Rectal smooth muscle tissue (tissue), 1 donor: ENCODE results near the gene ASTL.

ENCODE experiments used
- H3K27ac ChIP-seq: one replicate; pipeline ENCODE4 v1.7.0; 2013; ENCODE audit warnings: low read depth, low read length, inconsistent platforms
- H3K27me3 ChIP-seq: one replicate; pipeline ENCODE4 v1.7.0; 2013; ENCODE audit warnings: low read length; ENCODE audit not compliant: control insufficient read depth, insufficient read depth
- H3K36me3 ChIP-seq: one replicate; pipeline ENCODE4 v1.7.0; 2013; ENCODE audit warnings: low read length; ENCODE audit not compliant: control insufficient read depth, insufficient read depth
- H3K4me1 ChIP-seq: one replicate; pipeline ENCODE4 v1.7.0; 2013; ENCODE audit warnings: low read length; ENCODE audit not compliant: control insufficient read depth, insufficient read depth
- H3K4me3 ChIP-seq: one replicate; pipeline ENCODE4 v1.7.0; 2013; ENCODE audit warnings: low read length
- H3K9ac ChIP-seq: one replicate; pipeline ENCODE4 v1.7.0; 2013; ENCODE audit warnings: low read length

The ASTL gene

DNA sequence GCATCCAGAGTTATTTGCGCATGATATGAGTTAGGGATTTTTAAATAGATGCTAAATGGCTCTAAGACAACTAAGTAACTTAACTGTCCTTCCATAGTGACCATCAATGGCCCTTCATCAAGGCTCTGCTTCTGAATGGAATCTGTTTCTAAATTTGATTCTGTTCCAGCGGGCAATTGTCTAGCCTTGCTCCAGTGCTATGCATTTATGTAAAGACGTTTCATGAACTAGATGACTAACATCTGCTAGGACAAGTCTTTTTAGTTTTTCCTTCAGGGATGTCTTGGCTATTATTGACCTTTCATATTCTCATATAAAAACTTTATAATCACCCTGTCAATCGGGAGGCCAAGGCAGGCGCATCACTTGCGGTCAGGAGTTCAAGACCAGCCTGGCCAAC, 9.8 kb downstream of the ASTL start:
- Histone ChIP-seq H3K36me3 (no peaks in the 10 kb centered on the region), H3K9ac (no peak overlapping the region), H3K27me3 (no peaks in the 10 kb centered on the region)

DNA sequence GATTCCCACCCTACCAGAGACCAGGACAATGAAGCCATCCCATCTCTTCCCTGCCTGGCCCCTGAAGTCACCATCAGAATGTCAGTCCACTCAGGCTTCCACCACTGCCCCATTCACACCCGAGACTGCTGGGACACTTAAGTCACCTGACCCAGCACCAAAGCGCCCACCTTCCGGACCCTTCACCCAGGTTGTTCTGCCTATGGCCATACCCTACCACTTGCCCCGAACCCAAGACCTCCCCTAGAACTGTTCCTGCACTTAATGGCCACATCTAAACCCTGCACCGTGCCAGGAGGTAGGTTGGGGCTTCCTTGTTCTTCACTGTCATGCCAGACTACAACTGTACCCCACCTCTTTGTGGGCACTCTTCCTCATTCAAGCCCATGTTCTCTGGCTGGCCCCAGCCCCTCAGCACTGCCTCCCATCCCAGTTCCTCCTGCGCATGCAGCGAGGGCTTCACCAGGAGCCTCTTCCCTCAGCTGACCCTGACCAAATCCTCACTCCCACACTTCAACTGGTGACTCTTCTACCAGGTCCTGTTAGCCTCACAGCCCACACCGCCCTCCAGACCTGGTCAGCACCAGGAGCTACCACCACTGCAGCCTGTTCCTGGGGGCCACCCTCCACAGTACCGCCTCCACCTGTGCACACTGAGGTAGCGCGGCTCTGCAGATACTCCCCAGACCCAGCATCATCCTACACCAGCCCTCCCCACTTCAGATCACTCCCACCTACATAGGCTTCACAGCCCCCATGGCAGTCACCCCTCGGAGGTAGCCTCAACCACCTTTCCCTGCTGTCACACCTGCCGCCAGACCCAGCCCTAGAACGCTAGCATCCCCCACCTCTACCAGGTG, 13.7 kb downstream of the ASTL start:
- H3K36me3 ChIP-seq, result no peaks in the 10 kb centered on the region
- H3K27ac ChIP-seq, result no peak overlapping the region
- H3K27me3 ChIP-seq, result peaks cover 2% of the 10 kb centered on the region
- no peaks in the 10 kb centered on the region for H3K4me1 ChIP-seq
- no peak overlapping the region for H3K9ac ChIP-seq
- no peak overlapping the region for H3K4me3 ChIP-seq

More for the DNA sequence above, 9.8 kb downstream of the ASTL start:
- Histone ChIP-seq H3K4me1 (no peaks in the 10 kb centered on the region), H3K27ac (no peak overlapping the region), H3K4me3 (no peak overlapping the region)

DNA sequence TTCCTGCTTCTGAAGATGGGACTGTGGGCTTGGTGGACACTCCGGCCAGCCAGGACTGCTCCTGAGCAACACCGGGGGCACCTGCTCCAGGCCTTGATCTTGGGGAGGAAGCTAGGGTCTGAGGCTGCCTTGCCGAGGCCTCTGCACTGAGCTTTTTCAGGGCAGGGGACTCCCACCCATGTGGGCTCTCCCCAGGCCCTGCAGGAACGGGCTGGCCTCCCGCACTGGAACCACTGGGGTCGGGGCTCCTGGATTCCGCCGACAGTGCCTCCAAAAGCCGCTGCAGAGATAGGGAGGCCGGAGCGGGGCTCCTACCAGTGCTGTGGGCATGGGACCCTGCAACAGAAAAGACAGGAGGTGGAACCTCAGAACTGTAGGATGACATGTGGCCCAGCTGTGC, 14.4 kb downstream of the ASTL start:
- Histone ChIP-seq H3K27me3 (peaks cover 2% of the 10 kb centered on the region), H3K4me1 (no peaks in the 10 kb centered on the region), H3K9ac (no peak overlapping the region), H3K4me3 (no peak overlapping the region), H3K27ac (no peak overlapping the region), H3K36me3 (no peaks in the 10 kb centered on the region)

DNA sequence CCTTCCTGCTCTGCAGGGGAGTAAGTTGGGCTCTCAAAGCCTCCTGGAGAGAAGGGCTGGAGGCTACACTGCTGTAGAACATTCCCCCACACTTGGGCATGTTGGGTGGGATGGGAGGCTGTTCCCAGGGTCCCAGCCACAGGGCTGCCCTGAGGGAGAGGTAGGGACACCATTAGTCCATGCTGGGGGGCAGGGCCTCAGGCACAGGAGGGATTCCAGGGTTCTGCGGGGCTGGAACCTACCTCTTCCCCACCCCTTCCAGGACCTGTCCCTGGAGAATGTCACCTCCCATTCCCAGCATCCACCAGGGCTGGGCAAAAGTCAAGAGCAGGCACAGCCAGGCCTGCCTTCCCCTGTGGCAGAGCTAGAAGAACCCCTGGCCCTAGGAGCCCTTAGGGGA, 15.0 kb downstream of the ASTL start:
- H3K36me3 ChIP-seq, result no peaks in the 10 kb centered on the region
- no peak overlapping the region for H3K27ac ChIP-seq
- H3K9ac ChIP-seq, result no peak overlapping the region
- H3K4me1 ChIP-seq, result no peaks in the 10 kb centered on the region
- H3K27me3 ChIP-seq, result peaks cover 2% of the 10 kb centered on the region
- H3K4me3 ChIP-seq, result no peak overlapping the region

DNA sequence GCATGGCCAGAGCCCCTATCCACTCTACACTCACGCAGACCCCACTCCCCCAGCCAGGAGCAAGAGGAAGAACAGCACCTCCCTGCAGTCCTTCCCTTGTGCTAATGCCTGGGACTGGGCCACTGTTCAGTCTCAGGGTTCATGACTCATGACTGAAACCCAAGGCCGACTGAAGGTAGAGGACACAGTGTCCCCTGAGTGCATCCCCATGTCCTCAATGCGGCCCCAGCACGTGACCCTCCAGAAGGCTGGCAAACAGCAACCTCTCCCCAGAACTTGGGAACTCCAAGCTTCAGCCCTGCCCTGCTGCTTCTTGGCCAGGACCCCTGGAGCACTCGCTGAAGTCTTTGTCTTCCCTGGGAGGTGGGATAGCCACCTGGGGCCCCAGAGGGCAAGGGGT, 15.9 kb downstream of the ASTL start:
- Histone ChIP-seq H3K27me3 (peaks cover 11% of the 10 kb centered on the region), H3K4me1 (no peaks in the 10 kb centered on the region), H3K9ac (no peak overlapping the region), H3K36me3 (no peaks in the 10 kb centered on the region), H3K27ac (no peak overlapping the region), H3K4me3 (no peak overlapping the region)

DNA sequence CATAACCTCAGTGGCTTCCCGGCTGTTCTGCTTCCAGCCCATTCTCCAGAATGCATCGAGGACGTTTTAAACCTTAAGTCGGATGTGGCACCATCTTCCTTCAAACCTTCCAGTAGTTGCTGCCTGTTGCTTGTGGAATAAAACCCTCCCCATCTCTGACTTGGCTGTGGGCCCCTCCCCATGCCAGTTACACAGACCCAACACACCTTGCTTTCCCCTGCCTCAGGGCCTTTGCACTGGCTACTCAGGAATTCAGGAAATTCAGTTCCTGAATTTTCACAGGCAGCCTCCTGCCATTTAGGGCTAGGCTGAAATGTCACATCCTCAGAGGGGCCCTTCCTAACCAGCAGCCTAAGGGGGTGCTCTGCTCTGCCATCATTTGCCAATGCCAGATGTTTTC, 16.9 kb downstream of the ASTL start:
- Histone ChIP-seq H3K9ac (no peak overlapping the region), H3K27ac (no peak overlapping the region), H3K4me1 (no peaks in the 10 kb centered on the region), H3K36me3 (no peaks in the 10 kb centered on the region), H3K27me3 (peaks cover 11% of the 10 kb centered on the region), H3K4me3 (no peak overlapping the region)

DNA sequence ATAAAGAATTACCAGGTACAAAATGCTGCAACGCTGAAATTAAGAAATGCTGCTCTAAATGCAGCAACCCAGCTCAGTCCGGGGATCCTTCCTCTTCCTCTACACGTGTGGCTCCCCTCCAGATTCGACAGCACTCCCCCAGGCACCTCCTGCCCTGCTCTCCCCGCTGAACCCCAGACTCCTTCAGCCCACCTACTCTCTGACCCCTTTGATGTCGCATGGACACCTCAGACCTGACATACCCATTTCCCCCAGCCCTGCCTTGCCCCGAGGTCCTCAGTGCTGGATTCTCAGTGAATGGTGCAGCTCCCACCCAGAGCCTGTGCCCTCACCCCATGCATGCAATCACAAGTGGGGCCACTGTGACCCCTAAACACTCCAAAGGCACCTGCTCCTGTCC, 17.3 kb downstream of the ASTL start:
- no peak overlapping the region for H3K4me3 ChIP-seq
- no peaks in the 10 kb centered on the region for H3K4me1 ChIP-seq
- peaks cover 14% of the 10 kb centered on the region for H3K27me3 ChIP-seq
- no peak overlapping the region for H3K27ac ChIP-seq
- H3K36me3 ChIP-seq, result no peaks in the 10 kb centered on the region
- no peak overlapping the region for H3K9ac ChIP-seq

DNA sequence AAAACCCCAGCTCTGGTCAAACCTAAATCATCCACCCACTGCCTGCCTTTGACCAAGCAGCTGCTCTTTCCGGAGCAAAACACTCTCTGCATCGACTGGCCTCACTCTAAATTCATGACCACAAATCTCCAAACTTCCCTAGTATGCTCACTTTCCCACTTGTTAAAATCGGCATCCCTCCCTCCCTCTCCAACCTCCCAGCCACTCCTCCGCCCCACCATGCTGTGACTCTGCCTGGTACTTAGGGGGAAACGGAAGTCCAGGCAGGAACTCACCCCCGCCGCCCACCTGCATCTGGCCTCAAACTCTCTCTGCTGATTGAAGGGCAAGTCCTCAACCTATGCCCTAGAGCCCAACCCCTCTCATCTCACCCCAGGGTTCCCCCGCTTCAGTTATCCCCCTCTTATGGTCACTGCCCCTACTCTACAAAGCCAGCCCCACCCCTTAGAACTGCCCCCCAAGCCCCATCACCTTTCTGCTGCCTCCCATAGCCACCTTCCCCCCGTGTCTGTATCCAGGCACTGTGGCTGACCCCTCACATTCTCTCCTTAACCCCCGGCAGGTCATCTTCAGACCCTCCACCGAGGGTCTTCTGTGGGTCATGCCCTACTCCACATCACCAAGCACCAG, 18.1 kb downstream of the ASTL start:
- Histone ChIP-seq H3K4me3 (no peak overlapping the region), H3K9ac (no peak overlapping the region), H3K4me1 (no peaks in the 10 kb centered on the region), H3K27me3 (peaks cover 15% of the 10 kb centered on the region), H3K36me3 (no peaks in the 10 kb centered on the region), H3K27ac (no peak overlapping the region)

DNA sequence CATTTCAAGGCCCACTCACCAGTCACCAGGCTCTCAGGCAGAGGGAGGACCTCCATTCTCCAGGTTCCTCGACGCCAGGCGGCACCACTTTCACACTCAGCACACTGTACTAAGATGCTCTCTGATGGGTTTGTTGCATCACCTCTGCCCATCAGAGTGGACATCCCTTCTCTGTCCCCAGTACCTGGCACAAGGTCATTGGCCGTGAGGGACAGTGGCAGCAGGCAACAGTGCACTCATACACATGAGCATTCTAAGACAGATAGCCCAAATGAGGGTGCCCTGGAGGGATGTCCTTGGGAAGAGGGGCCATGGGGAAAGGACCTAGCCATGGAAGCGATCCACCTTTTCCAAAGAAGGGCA, 18.9 kb downstream of the ASTL start:
- Histone ChIP-seq H3K36me3 (no peaks in the 10 kb centered on the region), H3K4me3 (no peak overlapping the region), H3K27me3 (peaks cover 15% of the 10 kb centered on the region), H3K4me1 (no peaks in the 10 kb centered on the region), H3K9ac (no peak overlapping the region), H3K27ac (no peak overlapping the region)

DNA sequence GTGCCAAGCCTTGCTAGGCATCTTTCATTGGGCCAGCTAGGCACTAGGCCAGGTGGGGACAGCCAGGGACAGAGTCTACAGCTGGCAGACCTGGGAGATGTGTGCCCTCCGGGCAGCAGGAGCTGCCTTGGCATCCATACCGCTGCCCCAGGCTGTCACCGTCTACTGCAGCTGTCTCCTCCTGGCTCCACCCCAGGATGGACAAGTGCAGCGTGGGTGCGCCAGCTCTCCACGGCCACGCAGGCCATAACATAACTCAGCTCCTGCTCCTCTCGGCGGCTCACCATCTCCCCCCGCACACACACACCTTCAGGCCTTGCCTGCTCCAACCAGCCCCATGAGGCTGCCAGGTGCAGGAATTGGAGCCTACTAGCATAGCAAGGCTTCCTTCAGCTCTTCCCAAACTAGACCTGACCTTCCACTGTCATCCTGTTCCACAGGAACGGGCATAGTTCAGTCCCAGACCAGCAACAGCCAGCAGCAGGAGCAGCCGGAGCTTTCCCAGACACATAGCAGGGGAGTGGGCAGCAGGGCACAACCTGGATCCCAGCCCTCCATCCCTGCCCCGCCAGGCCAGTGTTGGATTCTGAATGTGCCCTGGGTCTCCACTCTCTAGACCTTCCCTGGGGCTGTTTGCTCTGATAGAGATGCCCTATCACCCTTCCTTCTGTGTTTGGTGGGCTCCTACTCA, 19.5 kb downstream of the ASTL start:
- Histone ChIP-seq H3K36me3 (no peaks in the 10 kb centered on the region), H3K9ac (no peak overlapping the region), H3K27ac (no peak overlapping the region), H3K27me3 (peaks cover 15% of the 10 kb centered on the region), H3K4me1 (no peaks in the 10 kb centered on the region), H3K4me3 (no peak overlapping the region)

DNA sequence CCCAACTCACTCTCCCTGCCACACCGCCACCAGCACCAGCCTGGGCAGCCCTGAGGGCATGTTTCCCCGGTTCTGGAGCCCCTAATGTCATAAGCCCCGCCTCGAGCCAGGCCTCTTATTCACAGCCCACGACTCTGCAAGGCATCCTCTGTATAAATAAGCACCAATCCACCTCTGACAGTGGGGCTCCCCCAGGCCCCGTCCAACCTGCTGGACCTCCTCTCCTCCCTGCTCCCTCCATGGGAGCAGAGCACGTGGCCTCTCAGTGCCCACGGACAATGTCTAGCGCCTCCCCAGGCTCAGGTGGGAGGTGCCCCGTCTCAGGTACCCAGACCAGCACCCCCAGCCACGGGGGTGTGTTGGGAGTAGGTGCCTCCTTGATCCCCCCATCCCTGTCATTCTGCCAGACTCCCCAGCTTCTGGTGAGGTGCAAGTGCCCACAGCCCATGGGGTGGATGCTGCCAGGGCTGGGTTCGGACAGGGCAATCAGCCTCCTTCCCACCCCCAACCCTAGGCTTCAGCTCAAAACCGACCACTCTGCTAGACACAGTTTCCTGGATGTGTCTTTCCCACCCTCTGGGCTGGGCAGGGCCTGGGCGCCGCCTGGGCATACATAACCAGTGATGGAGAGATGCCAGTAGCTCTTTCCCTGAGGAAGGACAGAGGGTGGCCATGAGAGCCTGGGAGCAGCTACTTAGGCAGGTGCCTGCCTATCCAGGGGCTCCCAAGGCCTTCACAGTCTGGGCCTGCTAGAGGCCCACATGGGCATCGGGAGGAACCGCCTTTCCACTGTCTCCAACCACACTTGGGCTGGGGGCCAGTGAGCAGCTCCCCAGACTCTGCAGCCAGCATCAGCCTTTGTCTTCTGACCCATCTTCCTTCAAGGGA, 20.4 kb downstream of the ASTL start:
- Histone ChIP-seq H3K27ac (no peak overlapping the region), H3K36me3 (no peaks in the 10 kb centered on the region), H3K4me3 (no peak overlapping the region), H3K9ac (no peak overlapping the region), H3K27me3 (peaks cover 15% of the 10 kb centered on the region), H3K4me1 (no peaks in the 10 kb centered on the region)
